Bone marrow (tissue), 2 donors: Measurements from ENCODE around the gene KLHL10.

Experiments used
- DNase-seq, 2 donors: peaks; one replicate each; lab custom pipeline; 2025; lab: John Stamatoyannopoulos, UW

The KLHL10 gene

DNA sequence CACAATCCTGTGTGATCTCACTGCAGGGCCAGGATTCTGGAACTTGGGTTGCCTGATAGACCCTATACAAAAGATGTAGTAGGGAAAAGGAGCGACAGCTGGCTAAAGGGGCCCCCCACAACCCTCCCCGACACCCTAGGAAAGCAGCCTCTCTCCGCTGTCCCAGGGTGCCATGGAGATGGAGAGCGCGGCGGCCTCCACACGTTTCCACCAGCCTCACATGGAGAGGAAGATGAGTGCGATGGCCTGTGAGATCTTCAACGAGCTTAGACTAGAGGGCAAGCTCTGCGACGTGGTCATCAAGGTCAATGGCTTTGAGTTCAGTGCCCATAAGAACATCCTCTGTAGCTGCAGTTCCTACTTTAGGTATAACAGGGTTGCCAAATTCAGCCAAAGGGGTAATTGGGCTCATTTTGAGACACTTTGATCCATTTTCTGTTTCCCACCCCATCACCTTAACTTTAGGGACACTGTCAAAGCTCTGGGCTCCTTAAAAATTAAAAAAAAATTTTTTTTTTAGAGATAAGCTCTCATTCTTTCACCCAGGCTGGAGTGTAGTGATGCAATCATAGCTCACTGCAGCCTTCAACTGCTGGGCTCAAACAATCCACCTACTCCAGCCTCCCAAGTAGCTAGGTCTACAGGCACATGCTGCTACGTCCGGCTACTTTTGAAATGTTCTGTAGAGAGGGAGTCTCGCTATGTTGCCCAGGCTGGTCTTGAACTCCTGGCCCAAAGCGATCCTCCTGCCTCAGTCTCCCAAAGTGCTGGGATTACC lies at the start of gene KLHL10:
Gene KLHL10, plus strand, starts transcription at position 65 of the 778 bp plus-strand sequence. Its CDS starts 108 bp downstream, at position 173.
- DNase-seq, result no peak

DNA sequence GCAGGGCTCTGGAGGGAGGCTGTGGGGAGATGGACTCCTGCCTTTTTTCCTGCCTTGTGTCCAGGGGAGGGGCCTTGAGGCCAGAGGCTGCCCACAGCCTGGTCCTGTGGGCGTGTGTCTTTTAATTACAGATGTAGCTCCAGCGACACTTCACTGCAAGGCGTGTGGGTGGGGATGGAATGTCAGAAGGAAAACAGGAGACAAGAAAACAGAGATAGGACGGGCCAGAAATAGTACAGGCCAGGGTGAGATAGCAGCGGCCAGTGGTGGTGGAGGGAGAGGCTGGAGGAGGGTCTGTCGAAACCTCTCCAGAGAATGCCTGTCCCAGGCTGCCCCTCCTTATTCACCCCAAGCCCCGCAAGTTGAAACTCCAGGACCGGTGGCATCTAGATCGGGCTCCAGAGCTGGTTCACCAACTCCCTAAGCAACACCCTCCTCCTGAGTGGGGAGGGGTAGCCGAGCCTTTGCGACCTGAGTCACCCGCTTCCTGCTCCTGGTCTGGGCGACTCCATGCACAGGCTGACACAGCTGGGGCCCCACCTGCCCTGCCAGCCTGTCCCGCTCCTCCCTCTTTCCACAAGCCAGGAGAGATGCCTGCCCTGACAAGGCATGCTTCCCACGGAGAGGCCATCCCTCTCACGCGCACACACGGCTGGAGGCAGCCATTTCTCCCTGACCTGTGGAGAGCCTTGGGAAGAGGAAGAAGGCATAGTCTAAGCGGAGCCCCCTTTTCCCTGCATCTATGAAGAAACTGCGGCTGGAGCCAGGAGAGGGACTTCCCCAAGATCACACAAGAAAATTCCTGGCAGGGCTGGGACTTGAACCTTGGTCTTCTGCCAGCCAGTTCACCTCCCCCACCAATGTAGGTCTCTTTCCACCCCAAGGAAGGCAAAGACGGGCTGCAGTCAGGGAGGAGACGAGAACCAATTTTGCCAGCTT lies 44.5 kb upstream of the KLHL10 start:
- peak in 1 of 2 donors; percentile 62 for DNase-seq

DNA sequence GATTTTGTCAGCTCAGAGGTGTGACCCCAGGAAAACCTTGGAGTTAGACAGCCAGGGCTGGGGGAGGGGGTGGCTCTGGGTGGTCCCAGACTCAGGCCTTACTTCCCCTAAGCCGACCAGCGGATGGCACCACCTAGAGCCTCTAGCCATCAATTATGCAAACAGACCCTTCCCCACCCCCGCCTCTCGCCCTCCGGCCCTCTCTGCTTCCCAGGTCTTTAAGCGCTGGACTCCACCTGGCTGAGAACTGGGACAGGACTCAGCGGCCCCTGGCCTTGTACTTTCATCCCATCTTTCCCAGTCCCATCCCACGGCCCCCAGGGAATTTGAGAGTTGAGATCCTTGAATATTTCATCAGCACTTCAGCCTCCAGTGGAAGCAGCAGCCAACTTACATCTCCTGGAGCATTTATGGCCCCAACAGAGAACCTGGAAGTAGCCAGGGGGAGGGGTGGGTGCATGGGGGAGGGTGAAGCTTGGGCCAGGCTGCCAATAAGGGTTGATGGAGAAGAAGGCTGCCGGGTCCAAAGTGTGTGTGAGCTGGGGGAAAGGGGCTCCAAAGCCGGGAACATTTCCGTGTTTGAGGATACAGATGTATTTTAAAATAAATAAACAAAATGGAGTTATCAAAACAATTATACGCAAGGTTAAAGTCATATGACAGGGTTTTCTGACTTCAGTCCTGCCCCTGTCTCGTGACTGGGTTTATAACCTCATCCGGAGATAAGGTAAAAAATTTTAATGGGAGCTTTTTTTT lies 43.7 kb upstream of the KLHL10 start:
- DNase-seq, result no peak

DNA sequence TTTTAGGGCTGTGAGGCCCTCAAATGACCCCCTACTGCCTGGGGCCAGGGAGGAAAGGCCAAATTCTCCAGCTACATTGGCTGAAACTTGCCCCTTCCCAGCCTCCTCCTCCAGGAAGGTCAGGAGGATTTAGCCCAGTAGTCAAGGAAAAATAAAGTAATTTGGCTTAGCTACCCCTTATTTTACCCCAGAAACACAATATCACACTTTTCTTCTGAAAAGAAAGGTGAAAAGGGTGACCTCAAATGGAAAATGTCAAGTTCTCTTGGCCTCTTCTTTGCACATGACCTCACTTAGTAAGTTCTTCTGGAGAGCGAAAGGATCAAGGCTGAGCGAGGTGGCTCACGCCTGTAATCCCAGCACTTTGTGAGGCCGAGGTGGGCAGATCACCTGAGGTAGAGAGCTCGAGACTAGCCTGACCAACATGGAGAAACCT lies 43.1 kb upstream of the KLHL10 start:
- DNase-seq, result no peak

DNA sequence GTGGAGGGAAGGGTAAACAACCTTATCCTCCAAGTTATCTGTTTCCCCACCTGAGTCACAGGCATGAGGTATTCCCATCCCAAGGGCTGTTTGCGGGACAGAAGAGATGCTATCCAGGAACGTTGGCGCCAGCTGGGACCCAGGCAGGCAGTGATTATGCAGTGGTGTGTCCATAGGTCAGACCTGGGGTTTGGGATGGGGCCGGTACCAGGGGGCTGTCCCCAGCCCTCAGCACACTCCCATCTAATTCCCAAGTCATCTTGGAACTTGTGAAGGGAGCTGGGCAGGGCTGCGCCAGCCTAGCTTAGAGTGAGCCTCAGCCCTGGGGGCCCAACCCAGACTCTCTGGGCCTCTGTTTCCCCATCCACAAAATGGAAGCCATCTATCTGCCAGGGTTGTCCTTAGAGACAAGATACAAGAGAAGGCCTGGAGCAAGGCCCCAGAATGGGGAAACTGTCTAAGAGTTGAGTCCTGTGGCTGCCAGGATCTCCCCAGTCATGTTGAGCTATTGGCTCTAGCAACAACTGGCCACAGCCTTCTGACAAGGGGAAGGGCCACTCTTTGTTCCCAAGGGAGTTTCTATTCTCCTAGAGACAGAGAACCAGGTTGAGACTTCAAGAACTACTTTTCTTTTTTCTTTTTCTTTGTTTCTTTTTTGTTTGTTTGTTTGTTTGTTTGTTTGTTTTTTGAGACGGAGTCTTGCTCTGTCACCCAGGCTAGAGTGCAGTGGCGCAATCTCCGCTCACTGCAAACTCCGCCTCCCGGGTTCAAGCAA lies 41.3 kb upstream of the KLHL10 start:
- DNase-seq, result no peak

DNA sequence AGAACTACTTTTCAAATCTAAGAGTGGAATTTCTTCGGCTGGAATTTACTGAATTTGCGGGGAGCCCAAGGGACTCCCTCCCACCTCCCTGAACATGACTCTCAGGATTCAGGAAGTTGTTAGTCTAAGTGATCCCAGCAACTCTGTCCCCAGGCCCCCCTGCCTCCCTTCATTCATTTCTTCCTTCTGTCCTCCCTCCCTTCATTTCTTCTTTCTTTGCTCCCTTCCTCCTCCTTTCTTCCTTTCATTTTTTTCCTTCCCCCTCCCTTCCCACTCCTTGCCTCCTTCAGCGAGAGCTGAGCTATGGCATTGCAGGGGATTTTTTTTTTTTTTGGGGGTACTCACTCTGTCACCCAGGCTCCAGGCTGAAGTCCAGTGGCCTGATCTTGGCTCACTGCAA lies 40.2 kb upstream of the KLHL10 start:
- DNase-seq, result no peak

DNA sequence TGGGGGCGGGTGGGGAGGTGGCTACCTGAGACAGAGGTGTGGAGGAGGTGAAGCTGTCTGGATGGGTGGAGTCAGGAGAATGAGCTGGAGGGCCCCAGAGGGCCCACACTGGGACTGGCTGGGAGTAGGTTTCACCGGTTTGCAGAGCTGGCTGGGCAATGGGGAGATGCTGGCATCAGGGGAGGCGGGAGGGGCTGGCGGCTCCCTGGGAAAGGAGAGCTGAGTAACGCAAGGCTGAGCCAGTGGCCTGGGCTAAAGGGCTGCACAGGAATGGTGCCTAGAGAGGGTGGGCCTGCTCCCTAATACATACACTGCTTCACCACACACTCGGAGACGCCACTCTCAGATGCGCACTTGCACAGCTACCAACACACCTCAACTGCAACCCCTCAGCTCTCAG lies 38.3 kb upstream of the KLHL10 start:
- DNase-seq, result no peak

DNA sequence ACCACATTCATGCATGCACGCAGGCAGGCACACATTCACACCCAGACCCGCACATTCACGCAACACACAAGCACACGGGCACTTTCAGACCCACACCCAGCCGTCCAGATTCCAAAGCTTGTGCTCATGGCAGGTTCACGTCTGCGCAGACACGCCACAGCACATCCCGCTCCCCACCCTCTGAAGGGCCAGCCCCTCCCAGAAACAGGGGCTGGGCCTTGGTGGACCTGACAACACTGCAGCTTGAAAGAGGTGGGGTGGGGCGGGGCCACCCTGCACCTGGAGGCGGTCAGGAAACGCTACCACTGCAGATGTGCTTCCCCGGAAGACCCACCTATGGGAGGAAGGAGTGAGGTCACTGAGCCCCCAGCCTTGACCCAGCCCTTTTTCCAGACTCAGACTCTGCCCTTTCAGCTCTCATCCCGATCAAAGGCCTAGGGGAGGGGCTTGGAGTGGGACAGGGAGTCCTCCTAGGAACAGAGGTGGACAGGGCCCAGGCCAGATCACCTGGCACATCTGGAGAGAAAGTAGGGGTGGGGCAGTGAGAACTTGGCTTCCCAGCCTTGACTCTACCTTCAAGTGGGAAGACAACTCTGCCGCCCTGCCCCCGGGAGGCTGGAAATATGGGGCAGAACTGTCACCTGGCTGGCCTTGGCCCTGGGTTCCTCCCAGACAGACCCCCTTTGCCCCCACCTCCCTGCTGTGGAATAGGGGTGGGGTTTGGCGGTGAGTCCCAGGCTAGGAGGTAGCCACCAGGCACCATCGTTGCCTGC lies 36.8 kb upstream of the KLHL10 start:
- no peak for DNase-seq

DNA sequence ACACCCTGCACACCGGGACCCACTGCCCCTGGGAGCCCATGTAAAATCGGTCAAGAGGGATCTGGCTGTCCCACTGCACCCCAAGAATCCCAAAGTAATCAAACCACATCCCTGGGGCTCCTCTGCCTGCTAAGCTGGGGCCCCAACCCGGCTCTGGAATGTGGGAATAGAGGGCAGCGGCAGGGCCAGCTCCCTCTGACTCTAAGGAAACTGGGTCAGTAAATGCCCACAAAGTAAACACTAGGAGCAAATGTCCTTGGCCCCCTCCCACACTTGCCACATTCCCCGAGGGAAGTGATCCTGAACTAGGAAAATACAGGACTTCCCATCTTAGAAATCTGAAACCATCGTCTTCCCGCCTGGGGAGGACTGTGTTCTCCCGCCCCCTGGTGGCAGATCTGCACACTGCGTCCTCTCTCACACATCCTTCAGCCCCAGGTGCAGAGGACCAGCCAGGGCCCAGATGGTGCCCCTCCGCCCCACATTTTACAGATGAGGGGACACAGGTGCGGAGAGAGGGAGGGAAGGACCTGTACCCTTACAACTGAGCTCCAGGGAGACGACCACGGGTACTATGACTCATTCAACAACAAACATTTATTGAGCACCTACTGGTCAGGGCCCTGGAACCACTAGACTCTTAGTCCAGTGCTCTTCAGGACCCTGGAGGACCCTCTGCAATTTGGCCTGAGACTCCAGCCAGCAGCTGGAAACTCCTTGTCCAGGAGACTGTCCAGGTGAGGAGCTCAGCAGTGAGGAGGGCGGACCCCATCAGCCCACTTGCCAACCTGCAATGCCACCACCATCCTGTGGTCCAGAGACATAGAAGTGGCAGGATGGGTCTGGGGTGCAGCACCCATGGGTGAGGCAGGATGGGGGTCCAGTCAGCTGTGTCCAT lies 36.0 kb upstream of the KLHL10 start:
- DNase-seq, result peak; percentile 49 to 56

DNA sequence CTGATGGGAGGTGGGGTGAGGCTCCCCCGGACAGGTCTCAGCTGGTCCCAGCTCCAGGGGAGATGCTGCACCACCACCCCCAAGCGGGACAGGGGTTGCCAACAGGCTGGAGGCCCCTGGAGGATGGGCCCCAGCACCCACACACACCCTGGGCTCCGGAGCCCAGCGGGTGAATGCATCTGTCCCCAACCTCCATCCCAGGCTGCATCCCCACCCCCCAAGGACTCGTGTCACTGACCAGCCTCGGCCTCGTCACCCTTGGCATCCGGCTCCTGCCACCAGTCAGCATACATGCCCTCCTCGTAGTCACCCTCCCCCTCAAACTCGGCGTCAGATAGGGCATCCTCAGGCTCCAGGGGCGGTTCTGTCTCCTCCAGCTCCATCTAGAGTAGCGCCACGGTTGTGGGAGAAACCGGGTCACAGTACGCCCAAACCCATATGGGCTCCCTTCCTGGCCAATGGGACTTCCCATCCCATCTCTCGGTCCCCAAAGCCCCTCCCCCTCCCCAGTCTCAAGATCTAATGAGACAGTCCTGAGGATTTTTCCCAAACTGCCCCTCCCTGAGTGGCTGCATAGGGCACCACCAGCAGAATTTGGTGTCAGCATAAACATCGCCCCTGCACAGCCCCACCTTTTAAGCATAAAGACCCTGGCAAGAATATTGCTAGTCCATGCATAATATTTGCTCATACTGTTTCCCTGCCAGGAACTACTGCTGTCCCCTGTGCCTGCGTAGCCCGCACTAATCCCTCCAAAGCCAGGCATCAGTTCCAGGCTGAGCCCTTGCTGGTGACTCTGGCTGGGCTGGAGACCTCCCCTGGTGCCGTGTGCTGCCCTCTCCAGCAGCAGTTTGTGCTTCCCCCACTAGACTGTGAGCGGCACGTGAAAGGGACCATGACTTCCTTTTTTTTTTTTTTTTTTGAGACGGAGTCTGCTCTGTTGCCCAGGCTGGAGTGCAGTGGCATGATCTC lies 34.3 kb upstream of the KLHL10 start:
- peak in 1 of 2 donors; percentile 59 for DNase-seq

DNA sequence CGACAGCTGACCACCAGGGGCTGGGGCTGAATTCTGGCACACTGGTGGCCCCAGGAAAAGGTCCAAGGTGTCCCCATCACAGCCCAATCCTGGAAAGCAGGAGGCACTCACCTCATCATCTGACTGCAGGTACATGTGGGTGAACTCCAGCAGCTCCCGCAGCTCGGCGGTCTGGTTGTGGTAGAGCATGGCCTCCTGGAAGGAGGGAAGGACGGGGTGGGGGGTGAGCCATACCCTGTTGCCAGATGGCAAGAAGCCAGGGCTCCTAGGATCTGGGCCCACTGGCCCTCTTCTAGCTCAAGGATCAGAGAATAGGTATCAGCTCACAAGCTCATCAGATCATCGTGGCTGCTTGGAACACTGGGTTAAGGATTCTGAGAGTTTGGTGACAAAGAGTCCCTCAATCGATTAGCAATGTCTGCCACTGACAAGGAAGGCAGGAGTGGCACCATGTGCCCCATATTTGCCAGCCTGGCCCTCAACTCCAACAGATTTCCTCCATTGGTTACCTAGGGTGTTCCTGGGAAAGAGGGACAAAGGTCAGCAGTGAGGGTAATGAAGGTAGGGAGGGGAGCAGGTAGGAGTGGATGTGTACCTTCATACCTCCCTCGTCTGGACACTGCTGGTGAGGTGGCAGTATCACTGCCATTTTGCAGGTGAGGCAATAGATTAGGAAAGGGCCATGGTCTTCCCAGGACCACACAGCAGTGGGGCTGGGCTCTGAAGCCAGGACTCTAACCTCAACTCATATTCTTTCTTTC lies 30.8 kb upstream of the KLHL10 start:
- DNase-seq, result no peak

DNA sequence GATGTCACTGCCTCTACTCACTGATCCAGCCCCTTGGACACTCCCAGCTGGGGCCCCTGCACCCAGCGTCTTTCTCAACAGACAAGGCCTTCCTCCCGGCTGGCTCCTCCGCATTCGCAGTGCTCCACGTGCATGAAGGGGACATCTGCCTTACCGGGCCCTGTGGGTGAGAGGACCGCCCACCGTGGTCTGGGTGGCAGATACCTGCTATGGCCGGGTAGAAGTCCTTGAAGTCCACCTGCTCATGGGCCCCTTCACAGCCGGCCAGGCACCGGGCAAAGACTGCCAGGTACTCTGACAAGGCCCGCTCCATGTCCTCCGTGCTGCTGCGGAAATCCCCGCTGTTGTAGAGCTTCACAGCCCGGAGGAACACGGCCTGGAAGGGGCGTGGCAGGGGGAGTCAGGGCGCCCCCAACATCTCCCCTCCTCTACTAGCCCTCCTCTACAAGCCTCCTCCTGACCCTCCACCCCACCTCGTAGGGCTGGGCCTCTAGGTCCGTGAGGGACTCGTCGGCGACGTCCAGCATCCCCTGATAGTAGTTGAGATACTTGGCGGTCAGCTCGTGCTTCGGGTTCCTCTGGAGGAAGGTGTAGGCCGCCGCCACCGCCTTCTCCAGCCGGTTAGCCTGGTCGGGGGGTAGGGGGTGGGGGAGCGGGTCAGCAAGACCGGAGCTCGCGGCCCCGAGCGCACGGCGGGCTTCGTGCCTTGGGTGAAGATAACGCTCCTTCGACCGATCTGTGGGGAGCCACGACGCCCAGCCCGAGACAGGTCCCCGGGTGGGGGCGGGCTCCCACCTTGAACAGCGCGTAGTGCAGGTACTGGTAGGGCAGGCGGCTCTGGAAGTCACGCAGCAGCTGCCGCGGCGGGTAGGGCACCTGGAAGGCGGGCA lies 26.7 kb upstream of the KLHL10 start:
- no peak for DNase-seq

DNA sequence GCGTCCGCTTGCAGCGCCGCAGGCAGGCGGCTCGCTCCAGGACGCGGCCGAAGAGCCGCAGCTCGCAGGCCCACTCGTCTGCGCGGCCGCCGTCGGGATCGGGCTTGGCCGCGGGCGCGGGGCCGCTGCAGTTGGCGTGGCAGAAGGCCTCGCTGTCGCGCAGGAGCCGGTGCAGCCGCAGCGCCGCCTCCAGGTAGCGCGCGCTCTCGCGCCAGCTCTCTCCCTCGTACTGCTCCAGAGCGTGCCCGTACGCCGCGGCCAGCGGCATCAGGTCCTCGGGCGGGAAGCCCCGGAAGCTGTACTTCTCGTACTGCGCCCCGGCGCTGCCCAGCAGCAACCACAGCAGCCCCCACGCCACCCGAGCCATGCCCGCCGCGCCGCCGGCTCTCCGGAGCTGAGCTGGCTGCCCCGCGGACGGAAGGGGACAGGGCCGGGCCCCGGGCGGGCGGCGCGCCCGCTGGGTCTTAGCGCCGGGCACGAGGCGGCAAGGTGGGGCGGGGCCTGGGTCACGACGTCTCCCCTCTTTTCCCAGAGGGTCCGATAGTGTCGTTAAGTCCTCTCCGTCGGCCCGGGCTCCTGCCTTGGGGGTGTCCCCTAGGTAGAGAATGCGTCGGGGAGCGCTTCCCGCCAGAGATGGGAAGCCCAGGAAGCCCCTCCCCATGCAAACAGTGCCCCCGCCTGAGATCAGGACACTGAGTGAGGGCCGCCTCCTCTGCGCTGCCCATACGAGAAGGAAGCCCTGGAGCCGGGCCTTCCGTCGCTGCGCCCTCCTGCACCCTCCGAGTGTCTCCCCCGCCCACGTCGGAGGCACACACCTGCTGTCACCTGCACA lies 25.9 kb upstream of the KLHL10 start, which contains the start of gene P3H4:
Gene P3H4, minus strand, starts transcription at position 401 of the 832 bp plus-strand sequence. Its CDS starts 34 bp downstream, at position 367.
- peak; percentile 39 to 77 for DNase-seq

DNA sequence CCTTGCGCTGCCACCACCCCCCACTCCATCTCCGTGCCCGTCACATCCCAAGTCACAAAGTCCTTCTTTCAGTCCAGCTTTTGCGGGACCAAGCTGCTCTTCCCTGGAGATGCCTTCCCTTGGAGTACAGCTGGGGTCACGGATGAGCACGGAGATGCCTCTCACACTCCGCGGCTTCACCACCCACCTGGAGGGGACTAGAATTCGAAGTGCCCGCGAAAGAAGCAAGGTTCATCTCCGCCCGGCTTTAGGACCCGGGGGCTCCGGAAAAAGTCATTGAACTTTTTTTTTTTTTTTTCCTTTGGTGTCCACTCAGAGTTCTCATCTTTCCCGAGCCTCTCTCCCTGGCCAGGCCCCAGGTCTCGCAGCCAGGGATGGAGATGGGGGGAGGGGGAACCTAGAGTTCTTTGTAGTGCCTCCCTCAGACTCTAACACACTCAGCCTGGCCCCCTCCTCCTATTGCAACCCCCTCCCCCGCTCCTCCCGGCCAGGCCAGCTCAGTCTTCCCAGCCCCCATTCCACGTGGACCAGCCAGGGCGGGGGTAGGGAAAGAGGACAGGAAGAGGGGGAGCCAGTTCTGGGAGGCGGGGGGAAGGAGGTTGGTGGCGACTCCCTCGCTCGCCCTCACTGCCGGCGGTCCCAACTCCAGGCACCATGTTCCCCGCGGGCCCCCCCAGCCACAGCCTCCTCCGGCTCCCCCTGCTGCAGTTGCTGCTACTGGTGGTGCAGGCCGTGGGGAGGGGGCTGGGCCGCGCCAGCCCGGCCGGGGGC lies 25.1 kb upstream of the KLHL10 start, which contains the start of gene FKBP10:
Gene FKBP10, plus strand, starts transcription at position 624 of the 771 bp plus-strand sequence. Its CDS starts 31 bp downstream, at position 655.
- no peak for DNase-seq
